Measurements from ENCODE around the gene PKN2.

The PKN2 gene
- 34.8 to 87.4 (median 67.0) reads per million in 3 experiments for total RNA-seq

GRCh38 chr1:88683541-88684481 is at the start of gene PKN2:
PKN2 (plus strand) TSS chr1:88684273; CDS start chr1:88684581, 308 bp downstream.
- peak; percentile 98 for DNase-seq

- no peak for DNase-seq
Measured at GRCh38 chr1:88634538-88634937, 49.5 kb upstream of the PKN2 start.

DNA sequence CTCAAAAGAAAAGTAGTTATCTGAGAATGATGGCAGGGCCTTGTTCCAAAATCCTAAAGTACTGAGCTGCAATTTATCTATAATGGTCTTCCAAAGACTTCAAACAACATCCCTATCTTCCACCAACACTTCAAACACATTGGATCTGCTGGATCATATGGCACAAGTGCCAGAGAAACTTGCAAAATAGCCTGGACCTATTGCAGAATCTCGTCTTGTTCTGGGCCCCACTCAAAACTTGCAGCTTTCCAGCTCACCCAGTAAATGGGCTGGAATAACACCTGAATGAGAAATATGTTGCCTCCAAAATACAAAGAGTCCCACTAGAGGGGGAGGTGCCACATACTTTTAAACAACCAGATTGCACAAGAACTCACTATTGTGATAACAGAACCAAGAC is 44.0 kb upstream of the PKN2 start:
- DNase-seq, result no peak

DNA sequence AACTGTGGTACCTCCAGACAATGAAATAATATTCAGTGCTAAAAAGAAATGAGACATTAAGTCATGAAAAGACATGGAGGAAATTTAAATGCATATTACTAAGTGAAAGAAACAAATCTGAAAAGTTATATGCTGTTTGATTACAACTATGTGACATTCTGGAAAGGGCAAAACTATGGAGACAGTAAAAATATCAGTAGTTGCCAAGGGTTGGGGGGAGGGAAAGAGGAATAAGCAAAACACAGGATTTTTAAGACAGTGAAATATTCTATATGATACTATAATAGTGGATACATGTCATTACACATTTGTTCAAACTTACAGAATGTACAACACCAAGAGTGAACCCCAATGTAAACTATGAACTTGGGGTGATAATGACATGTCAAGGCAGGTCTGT is 38.2 kb upstream of the PKN2 start:
- DNase-seq, result no peak

DNA sequence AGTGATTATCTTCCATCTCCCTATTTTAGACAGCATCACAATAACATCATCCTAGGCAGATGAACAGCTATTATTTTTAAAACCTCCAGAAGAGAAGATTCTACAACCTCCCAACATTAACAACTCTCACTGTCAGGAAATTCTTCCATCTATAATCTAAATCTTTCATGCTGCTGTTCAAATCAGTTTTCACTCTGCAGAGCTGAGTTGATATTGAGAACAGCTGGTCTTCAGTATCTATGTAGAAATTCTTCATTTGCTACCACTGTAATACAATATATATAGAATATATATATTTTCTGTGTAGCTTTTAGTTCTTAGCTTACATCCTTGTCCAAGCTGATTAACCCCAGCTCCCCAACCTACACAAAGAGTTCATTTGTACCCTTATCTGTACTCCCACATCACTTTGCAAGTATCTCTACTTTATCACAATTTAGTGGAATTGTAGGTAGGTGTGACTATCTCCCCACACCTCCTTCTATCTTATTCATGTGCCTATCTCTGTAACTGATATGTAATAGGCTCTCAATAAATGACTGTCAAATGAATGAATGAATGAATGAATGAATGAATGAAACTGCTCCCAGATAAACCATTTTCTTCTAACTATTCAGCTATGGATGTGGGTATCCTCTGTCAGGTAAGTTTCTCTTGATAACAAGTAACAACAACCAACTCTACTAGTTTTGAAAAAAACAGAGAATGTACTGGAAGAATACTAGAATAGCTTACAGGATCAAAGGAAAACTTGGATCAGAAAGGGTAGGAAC is 37.4 kb upstream of the PKN2 start:
- DNase-seq, result no peak

- DNase-seq, result no peak
Measured at GRCh38 chr1:88647249-88647645, 36.8 kb upstream of the PKN2 start.

GRCh38 chr1:88647749-88648415 is 36.2 kb upstream of the PKN2 start:
- no peak for DNase-seq

DNA sequence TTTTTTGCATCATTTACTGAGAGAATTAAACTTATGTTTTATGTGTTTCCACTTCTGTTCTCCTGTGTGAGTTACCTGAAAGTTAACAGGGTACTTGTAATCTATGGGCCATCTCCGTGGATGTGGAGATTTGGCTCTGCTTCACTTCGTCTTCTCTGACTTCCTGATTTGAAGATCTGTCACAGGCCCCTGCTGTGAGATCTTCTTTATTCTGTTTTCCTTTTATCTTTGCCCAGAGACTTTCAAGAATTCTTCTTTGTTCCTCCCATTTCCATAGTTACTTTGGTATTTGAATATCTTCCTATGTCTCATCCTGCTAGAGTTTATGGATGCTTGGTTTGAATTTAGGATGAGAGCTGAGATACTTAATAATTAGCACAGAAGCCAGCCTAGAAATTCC is 35.4 kb upstream of the PKN2 start:
- DNase-seq, result no peak

GRCh38 chr1:88649932-88650331 is 34.1 kb upstream of the PKN2 start:
- no peak for DNase-seq

- DNase-seq, result no peak
Measured at GRCh38 chr1:88650676-88651418, 33.2 kb upstream of the PKN2 start.

- no peak for DNase-seq
Measured at GRCh38 chr1:88655140-88655539, 28.9 kb upstream of the PKN2 start.

GRCh38 chr1:88655685-88656299 is 28.3 kb upstream of the PKN2 start:
- DNase-seq, result peak; percentile 19

DNA sequence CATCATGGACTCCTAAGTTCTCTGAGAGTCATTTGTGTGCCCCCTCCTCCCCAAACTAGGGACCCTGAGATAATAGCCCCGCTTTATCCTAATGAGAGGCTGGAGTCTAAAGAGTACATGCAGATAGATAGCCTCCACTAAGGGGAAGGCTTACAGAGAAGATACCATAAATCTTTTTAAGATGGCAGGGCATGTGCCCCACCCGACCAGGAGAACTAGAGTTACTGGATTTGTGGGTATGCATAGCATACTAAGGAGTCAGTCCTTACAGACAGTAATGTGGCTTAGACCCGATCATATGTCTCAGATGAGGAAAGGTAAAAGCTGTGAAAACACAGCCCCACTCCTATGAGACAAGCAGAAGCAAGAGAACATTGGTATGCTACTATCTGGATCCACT is 25.7 kb upstream of the PKN2 start:
- no peak for DNase-seq

GRCh38 chr1:88659552-88659951 is 24.5 kb upstream of the PKN2 start:
- DNase-seq, result no peak

DNA sequence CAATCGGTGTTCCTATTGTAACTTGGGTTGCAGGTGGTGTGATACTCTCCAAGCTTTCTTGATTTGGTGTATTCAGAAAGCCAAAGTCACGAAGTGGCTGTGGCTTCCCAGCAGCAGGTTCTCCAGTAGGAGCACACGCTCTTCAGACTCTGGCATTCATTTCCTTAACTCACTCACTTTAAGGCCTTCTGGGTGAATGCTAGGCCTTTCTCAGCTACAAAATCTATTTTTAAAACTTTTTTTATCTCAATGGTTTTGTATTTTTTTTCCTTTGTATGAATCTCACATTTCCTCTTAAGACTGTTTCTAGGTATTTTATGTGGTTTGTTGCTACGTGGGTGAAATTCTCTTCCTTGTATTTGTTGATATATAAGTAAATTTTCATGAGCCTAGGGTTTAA is 22.9 kb upstream of the PKN2 start:
- DNase-seq, result no peak

DNA sequence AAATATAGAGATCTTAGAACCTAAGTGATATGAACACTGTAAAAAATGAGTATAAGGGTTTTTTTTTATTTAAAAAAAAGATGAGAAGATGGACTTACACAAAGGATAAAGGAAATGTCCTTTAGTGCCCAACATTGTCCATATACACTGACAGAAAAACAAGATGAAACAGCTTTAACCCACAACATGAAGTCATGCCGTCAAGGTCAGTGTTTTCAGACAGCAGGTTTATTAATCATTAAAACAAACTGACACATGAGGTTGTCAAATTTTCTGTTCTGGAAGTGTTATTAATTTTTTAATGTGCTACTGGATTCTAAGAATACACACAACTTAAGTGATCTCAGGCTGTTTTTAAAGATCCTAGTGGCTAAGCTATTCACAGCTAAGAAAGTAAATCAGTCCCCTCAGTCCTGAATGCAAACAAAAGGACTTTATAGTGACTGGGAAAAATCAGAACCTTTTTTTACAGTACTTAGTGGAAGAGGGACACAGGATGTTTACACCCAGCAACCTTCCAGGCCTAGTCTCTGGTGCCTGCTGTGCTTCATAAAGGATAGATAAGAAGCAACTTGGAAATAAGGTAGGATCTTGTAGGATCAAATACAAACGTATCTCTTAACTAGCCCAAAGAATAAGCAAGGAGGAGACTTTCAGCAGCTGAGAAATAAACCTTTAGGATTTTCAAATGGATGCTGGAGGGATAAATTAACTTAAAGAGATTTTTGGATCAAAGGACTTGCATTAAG is 21.9 kb upstream of the PKN2 start:
- DNase-seq, result no peak

DNA sequence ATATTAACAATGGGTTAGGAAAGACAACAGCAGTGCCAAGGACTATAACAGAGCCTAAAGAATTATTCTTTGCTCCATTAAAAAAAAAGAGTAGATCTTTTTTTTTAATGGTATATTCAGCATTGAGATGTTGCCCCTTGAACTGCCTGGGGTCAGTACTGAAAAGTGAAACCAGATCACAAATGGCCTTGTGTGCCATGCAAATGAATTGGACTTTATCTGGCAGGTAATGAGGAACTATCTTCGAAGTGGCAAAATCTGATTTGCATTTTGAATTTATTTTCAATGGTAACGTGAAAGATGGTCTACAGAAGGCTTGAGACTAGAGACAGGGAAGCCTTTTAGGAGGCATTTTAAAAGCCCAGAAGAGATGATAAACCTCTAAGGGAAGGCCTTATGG is 21.4 kb upstream of the PKN2 start:
- DNase-seq, result no peak

DNA sequence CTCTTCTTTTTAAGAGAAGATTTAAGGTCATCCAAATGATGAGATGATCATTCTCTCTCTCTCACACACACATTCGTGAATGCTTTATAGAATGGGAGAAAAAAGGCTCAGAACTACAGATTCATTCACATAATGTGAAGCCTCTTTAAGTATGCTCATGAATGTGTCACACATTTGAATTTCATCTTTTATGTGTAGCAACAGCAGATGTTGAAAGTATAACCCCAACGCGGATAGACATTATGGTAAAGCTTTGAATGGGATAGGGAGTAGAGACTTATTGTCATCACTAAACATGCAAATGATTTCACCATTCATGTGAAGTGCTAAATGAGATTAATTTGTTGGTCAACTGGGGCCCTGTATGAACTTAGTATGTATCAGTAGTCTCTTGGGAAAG is 15.7 kb upstream of the PKN2 start:
- DNase-seq, result no peak

DNA sequence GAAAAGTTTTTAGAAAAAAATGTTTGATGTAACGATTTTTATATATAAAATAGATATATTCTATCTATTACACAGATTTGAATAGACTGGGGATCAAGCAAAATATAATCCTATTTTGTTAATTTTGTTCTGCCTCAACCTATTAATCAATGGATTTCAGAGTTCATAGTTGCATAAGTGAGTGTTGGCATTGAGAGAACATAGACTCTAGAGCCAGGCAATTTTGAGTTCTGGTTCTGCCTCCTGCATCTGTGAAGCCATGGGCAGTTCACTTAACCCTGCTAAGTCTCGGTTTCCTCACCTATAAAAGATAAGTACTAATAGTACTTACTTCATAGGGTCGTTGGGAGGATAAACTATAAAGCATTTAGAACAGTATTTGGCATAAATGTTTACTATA is 13.6 kb upstream of the PKN2 start:
- DNase-seq, result no peak

- no peak for DNase-seq
Measured at GRCh38 chr1:88673446-88673845, 10.6 kb upstream of the PKN2 start.

DNA sequence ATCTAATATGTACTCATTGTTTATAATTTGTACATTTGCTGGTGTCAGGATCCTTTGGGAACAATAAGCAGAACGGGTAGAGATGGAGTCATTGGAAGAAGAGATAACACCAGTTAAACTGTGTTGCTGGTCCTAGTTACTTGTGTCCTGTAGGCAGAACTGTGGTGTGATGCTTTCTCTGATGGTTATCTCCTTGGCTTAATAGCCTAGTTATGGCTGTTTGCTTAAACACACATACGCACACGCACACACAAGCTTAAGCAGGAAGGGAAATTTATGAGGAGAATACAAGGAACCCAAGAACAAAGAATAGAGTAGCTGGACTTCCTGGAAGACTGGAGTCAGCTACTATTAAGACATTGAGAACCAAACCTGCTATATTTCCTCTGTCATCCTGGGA is 5.7 kb upstream of the PKN2 start:
- DNase-seq, result no peak
